GM18873 (cell line): Measurements from ENCODE around the gene CS.

Experiments
- ATAC-seq: cut with Tn5 transposase; IDR thresholded peaks from one replicate; pipeline ENCODE4 v1.9.1; 2021; ENCODE audit warnings: mild to moderate bottlenecking, moderate library complexity, moderate number of reproducible peaks; ENCODE audit not compliant: unreplicated experiment, low FRiP score

The CS gene

DNA sequence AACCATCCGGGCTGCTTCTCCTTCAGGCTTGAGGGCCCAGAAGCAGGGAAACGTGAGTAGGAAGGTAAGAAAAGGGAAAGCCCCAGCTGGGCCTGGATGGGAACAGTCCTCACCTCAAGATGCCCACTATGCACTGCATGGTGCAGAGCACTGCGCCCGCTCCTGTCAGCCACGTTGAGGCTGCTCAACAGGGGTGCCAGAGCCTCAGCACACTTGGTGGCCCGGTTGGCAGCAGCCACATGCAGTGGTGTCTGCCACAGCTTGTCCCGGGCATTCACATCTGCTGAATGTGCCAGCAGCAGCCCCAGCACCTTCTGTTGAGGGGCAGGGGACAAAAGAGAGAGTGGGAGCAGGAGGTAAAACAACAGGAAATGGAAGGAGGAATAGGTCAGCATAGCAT is 44.5 kb downstream of the CS start:
- no peak for ATAC-seq

DNA sequence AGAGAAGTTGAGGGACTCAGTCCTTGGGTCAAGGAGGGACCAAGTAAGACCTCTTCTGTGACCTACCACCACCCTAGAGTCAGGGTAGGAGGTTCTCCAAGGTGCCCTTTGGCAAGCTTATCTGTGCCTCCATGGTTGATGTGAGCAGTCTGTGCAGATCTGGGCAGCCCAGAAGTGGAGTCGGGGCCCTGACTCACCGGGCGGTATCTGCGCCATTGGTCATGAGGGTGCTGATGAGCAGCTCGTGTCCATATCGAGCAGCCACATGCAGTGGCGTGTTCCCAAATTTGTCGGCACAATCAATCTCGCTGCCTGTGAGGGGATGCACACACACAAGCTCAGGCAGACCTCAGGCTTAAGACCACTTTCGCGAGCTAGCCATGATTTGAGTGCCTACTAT is 47.0 kb downstream of the CS start:
- ATAC-seq, result no peak

- ATAC-seq, result no peak
Measured at GRCh38 chr12:56252649-56253048, 47.5 kb downstream of the CS start.

DNA sequence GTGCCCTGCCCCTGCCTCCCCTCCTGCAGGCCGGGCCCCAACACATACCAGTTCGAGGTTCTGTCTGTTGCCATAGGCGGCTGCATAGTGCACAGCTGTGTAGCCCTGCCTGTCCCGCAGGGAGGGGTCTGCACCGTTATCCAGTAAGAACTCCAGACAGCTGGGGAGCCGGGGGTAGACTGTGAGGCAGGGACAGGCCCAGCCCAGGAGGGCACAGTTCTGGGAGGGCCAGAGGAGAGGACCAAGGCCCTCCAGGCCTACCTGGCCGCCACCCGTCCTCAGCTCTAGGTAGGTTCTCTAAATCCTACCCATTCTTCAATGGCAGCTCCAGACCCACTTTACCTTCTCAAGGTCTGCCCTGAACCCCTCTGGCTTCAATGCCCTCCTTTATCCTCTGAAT is 51.4 kb downstream of the CS start:
- no peak for ATAC-seq

- ATAC-seq, result no peak
Measured at GRCh38 chr12:56247923-56248322, 52.2 kb downstream of the CS start.

DNA sequence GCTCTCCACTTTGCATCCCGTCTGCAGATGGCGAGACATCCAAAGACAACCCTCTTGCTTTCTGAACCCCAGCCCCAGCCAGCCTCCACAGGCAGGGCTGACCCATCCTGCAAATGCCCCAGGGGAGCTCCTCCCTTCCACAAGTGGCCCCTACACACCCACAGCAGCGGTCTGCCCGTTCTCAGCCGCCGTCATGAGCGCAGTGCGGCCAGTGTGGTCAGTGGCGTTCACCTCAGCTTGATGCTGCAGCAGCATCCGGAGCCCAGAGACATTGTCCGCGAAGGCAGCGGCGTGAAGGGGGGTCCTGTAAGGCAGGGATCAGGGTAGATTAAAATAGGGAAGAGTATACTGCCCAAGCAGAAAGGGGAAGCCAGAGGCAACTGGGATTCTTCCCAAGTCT is 55.6 kb downstream of the CS start:
- ATAC-seq, result no peak

DNA sequence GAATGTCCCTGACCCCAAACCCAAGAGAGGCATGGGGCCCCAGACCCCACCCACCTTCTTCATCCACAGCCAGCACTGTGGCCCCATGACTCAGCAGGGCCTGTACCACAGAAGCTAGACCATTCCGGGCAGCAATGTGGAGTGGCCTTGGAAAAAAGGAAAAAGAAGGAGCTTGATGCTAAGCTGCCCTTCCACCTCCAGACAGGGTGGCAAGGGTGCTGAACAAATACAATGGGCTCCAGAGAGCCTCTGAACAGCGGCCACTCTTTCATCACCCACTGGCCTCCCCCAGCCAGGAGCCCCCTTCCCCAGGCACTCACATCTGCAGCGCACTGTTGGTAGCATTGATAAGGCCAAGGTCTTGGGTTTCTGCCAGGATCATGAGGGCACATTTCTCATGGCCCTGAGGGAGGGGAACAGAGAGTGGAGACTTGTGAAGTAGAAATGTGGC is 56.4 kb downstream of the CS start:
- ATAC-seq, result no peak

- no peak for ATAC-seq
Measured at GRCh38 chr12:56242986-56243385, 57.1 kb downstream of the CS start.

DNA sequence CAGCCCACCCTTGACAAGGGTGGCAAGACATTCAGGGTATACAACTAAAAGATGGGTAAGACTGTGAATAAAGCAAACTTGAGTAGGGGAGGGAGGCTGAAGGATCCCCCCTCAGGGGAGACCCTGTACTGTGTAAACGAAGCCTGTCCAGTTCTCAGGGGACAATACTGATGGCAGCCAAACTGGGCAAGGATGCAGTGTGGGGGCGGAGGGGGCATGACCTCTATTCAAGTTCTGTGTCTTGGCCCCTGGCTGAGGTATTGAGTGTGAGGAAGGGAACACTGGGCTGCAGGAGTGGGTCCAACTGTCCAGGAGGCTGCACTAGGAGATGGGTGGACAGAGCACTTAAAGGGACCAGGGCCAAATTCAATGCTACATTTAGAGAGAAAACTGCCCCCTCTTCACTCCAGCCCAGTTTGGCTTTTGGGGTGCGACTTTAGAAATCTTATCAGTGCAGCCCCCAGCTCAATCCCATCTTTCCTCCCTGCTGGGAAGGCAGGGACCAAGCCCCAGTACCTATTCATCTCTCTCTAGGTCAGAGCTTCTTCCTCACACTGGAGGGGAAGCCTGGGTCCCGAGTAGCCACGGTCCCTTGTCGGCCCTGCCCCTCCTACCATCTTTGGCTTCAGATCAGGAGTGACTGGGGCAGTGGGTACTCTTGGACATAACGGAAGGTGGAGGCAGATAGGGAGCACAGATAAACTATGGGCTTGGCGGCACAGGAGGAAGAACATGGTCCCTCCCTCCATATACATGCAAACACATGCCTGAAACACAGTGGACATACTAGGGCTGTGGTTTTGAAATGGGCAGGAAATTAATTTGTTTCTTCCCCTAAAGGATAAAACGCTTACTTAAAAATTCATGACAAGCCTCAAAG is 58.5 kb downstream of the CS start:
- ATAC-seq, result no peak

GRCh38 chr12:56237552-56237951 is 62.6 kb downstream of the CS start:
- ATAC-seq, result no peak

DNA sequence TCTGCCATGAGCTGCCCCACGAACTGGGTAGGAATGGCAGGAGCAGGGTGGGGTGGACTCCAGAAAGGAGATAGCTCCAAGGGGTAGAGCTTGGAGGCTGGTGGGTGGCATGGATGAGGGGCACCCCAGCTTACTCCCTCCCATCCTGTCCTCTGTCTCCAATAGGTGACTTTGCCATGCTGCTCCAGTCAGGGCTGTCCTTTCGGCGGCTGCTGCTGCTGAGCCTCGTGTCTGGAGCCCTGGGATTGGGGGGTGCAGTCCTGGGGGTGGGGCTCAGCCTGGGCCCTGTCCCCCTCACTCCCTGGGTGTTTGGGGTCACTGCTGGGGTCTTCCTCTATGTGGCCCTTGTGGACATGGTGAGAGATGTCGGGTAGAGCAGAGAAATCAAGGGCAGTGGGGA is 63.1 kb downstream of the CS start:
- ATAC-seq, result no peak

- no peak for ATAC-seq
Measured at GRCh38 chr12:56236091-56236490, 64.0 kb downstream of the CS start.

DNA sequence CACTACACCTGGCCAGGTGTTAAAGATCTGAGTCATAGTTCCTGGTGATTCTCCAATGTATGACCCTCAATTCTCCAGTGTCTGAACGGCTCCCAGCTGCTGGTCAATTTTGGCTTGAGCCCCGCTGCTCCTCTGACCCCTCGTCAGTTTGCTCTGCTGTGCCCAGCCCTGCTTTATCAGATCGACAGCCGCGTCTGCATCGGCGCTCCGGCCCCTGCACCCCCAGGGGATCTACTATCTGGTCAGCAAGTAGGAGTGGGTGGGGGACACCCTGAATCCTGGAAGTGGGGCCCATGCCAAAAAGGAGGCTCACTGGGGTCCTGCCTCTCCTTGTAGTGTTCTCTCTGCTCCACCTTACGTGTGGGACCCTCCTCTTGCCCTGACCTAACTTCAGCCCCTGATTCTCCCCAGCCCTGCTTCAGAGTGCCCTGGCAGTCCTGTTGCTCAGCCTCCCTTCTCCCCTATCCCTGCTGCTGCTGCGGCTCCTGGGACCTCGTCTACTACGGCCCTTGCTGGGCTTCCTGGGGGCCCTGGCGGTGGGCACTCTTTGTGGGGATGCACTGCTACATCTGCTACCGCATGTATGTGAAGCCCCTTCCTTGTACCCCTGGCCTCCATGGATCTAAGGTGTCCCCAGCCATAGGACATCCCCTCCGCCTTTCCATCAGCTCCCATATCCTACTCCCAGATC is 65.2 kb downstream of the CS start:
- no peak for ATAC-seq

DNA sequence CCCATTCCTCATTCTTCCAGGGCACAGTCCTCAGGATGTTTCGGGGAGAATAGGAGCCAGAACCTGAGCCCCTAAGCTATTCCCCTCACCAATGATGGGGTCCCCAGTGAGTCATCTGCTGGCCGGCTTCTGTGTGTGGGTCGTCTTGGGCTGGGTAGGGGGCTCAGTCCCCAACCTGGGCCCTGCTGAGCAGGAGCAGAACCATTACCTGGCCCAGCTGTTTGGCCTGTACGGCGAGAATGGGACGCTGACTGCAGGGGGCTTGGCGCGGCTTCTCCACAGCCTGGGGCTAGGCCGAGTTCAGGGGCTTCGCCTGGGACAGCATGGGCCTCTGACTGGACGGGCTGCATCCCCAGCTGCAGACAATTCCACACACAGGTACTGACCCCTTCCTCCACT is 68.9 kb downstream of the CS start:
- no peak for ATAC-seq

DNA sequence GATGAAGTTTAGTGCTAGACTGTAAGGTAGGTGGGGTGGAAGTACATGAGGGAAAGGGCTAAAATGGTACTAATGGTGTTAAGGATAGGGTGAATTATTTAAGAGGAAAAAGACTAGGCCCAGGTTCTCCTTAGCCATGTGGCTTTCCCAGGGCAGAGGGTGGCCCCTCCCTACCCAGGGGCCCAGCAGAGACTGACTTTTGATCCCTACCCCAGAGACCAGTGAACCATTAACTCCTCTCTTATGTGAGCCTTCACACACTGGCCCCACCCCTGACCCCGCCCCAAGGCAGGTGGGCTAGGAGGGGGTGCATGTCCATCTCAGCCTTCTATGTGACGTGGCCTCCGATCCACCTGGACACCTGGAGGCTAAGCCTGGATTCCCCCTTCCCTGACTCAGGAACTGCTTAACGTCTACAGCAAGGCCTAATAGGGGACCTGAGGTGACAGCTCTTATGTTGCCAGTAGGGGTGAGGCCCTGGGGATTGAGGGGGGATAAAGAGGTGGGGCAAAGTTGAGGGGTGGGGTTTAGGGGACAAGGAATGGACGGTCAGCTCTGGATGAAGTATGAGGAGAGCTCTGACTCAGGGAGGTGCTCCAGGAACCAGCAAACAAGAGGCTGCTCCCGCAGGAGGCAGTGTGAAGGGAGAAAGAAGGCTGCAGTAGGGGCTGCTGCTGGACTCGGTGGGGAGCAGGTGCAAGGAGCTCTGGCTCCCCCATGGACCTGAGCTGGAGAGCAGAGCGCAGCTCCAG is 69.5 kb downstream of the CS start:
- ATAC-seq, result no peak

- no peak for ATAC-seq
Measured at GRCh38 chr12:56229916-56230431, 70.2 kb downstream of the CS start, which contains the start of gene SLC39A5. Gene SLC39A5 (plus strand): TSS chr12:56230051. CDS start chr12:56231275, 1,224 bp downstream.

DNA sequence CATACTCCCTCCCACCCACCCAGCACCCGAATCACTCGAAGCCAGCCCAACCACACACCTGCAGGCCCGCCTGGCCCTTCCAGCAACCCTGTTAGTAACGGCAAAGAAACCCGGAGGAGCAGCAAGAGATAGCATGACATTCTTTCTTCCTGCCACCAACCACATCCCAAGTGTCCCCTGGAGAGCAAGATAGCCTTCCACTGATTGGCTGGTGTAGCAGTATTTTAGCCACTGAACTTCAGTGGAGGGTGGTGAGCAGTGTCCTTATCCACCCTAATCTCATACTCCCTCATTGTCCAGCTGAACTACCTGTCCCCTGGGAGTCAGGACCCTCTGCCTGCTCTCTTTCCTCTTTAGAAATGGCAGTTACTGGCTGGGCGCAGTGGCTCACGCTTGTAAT is 71.0 kb downstream of the CS start:
- no peak for ATAC-seq

- no peak for ATAC-seq
Measured at GRCh38 chr12:56224954-56225353, 75.2 kb downstream of the CS start.

GRCh38 chr12:56224102-56224701 is 75.9 kb downstream of the CS start, which contains the start of gene NABP2:
Gene NABP2 (plus strand): TSS chr12:56224342. CDS start chr12:56224857, 515 bp downstream.
- peak; percentile 45 for ATAC-seq

- ATAC-seq, result no peak
Measured at GRCh38 chr12:56223571-56224101, 76.5 kb downstream of the CS start.
